ENCODE measurements around the gene RNF20.

RNF20 gene

DNA sequence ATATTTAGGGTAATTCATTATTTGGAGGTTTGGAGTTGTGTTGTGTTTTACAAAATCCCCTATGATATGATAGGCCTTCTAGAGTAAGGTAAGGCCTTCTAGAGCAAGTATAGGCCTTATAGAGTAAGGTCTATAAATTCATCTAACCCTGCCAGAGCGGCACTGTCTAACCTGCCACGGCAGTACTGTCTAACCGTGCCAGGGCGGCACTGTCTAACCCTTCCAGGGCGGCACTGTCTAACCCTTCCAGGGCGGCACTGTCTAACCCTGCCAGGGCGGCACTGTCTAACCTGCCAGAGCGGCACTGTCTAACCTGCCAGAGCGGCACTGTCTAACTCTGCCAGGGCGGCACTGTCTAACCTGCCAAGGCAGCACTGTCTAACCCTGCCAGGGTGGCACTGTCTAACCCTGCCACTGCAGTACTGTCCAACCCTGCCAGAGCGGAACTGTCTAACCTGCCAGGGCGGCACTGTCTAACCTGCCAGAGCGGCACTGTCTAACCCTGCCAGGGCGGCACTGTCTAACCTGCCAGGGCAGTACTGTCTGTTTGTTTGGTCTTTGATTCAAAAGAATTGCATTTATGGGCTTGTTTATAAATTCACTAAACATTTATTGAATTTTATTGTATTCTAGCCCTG lies 9.6 kb downstream of the RNF20 start:
- TF ChIP-seq, protein P1, sequence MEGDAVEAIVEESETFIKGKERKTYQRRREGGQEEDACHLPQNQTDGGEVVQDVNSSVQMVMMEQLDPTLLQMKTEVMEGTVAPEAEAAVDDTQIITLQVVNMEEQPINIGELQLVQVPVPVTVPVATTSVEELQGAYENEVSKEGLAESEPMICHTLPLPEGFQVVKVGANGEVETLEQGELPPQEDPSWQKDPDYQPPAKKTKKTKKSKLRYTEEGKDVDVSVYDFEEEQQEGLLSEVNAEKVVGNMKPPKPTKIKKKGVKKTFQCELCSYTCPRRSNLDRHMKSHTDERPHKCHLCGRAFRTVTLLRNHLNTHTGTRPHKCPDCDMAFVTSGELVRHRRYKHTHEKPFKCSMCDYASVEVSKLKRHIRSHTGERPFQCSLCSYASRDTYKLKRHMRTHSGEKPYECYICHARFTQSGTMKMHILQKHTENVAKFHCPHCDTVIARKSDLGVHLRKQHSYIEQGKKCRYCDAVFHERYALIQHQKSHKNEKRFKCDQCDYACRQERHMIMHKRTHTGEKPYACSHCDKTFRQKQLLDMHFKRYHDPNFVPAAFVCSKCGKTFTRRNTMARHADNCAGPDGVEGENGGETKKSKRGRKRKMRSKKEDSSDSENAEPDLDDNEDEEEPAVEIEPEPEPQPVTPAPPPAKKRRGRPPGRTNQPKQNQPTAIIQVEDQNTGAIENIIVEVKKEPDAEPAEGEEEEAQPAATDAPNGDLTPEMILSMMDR (IDR thresholded peaks at IDR 0.05), result no peak

DNA sequence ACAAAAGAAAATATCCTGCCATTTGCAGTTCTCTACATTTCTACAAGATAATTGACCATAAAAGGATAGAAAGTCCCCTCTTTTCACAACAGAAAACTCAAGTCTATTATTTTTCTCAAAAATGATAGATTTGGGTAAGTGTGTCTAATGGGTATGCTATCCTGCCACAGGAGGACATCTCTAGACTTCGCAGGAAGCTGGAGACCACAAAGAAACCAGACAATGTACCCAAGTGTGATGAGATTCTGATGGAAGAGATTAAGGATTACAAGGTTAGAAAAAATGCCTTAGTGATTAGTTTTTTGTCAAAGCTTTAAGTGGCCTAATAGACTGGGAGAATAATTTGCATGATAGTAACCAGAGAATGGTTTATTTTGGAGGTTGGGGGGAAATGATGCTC lies 28.1 kb downstream of the RNF20 start:
- TF ChIP-seq, protein P1 (IDR thresholded peaks at IDR 0.05), result no peak

DNA sequence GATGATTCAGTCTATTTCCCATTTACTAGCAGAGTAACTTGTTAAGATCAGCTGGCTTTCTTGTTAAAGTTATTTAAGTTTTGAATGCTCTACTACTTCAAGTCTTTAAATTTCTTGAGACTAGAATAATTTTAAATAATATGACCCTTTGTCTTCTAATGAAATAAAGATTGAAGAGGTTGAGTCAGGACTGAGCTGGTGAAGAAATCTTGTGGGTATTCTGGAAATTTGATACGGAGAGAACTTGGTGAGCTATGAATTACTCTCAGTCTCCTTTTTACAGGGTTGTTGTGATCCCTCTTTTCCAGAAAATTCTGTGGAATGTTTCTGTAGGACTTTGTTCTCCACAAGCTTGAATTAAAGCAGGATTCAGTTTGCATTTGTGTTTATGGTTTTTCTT lies 29.3 kb downstream of the RNF20 start:
- TF ChIP-seq, protein P1 (IDR thresholded peaks at IDR 0.05), result no peak

GRCh38 chr9:101564252-101564651 lies 30.6 kb downstream of the RNF20 start:
- TF ChIP-seq, protein P1 (IDR thresholded peaks at IDR 0.05), result no peak

DNA sequence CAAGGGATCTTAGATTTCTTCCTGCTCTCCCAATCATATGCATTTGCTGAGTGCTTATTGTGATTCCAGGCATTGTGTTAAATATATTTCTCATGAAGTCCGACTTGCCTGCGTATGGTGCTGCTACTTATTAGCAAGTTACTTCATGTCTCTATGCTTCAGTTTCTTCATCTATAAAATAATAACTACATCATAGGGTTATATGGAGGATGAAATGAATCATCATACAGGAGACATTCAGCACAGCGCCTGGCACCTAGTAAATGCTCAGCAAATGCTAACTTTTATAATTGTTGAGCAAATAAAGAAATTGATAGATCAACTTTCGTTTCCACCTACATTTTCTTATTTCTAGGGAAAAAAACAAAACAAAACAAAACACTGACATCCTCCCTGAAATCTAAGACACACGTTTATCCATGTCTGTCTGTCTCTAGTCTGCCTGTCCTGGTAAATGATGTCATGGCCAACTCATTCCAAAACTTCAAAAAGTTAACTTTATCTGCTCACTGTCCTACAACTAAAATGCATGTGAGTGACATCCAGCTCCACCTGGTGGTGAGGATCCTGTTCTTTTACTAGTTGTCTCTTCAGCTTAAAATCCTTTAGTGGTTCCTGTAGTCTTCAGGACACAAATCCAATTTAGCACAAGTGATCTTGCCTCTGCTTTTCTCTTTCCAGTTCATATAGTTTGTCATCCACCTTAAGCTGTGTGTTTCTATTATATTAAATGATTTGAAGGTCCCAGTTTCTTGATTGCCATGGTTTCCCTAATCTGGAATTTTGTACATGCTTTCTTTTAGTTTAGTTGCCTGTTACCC lies 33.5 kb downstream of the RNF20 start:
- TF ChIP-seq, protein P1 (IDR thresholded peaks at IDR 0.05), result peak; percentile 72

DNA sequence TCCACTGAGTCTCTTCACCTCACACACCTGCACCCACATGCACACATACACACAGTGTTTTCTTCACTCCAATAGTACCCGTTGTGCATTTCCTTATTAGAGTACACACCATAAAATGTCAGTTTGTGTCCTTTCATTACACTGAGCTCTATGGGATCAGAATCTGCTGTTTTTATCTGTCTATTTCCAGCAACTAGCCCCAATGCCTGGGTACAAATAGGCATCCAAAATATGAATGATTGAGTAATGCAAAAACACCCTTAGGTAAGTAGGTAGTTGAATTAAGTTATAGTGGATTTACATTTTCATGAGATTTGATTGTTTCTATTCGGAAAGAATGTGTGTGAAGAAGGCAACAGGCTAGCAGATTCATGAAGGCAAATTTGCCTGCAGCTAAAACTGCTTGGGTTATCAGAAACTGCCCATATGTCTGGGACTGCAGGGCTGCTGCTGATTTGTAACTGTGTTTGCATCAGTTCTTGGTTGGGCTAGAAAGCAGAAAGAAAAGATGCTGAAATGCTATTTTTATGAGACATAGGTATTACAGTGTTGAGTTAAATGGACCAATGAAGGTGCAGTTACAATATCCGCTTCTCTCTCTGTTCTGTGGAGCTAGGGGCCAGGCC lies 34.2 kb downstream of the RNF20 start:
- TF ChIP-seq, protein P1 (IDR thresholded peaks at IDR 0.05), result no peak

DNA sequence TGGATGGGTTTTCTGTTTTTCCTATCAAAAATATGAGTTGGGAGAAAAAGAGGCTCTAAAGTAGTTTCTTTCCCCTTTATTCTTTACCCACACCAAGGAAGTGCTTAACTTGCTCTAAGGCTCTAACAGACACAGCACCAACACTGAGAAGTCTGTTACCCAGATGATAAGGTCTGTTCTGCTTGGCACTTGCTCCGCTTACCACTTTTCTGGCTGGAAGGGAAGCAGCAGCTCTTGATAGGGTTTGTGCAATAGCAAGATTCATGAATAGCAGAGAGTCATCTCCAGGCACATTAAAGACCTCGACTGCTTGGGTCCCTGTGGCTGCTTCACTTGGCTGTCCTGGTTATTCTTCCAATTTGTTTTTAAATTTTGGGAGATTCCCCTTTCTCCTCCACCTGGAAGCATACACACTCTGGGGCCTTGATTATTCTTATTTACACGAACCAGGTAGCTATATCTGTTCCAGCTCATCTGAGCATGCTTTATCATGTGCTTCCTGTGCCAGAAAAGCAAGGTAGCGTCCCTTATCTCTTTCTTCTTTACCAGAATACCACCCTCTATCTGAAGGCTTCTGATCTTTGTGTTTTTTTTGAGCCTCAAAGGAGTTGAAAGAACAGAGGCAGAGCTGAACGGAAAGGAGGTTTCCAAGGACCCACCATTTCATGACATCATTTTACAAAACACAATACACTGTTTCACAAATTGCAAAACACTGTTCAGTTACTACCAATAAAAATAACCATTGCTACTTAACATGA lies 36.3 kb downstream of the RNF20 start:
- TF ChIP-seq, protein P1 (IDR thresholded peaks at IDR 0.05), result no peak

All from LNCAP (cell line).